H9 (cell line): ENCODE measurements around the gene PPP2R3B. TPM values are rescaled to one million over a fixed set of nuclear protein-coding genes. Genes with fewer than 3 reads are reported as not detected.
"Not testable (repeated sequence)": the region's sequence is repeated elsewhere in the genome, so short reads cannot be mapped to it uniquely, and the experiment has no call there.

ENCODE experiments used
- DNase-seq: peaks from one replicate; pipeline ENCODE4 v3.0.0-alpha.2; 2017
- H2AFZ ChIP-seq: one replicate; pipeline ENCODE4 v1.6.1; 2013; ENCODE audit warnings: mild to moderate bottlenecking, low read length, control low read depth, moderate library complexity
- H2AK5ac ChIP-seq: 2 replicates; pipeline ENCODE4 v1.6.1; 2013; ENCODE audit warnings: low read length, control low read depth, mixed read lengths; ENCODE audit not compliant: insufficient read length
- H2BK120ac ChIP-seq: one replicate; pipeline ENCODE4 v1.6.1; 2013; ENCODE audit warnings: low read depth, mild to moderate bottlenecking, low read length, control low read depth, inconsistent platforms; ENCODE audit not compliant: poor library complexity, severe bottlenecking
- H2BK12ac ChIP-seq: 2 replicates; pipeline ENCODE4 v1.6.1; 2013; ENCODE audit warnings: low read length, control low read depth, mixed read lengths, low read depth; ENCODE audit not compliant: insufficient read length
- H2BK15ac ChIP-seq: 2 replicates; pipeline ENCODE4 v1.6.1; 2013; ENCODE audit warnings: low read depth, low read length, control low read depth
- H2BK20ac ChIP-seq: one replicate; pipeline ENCODE4 v1.6.1; 2013; ENCODE audit warnings: low read depth, mild to moderate bottlenecking, low read length, control low read depth, inconsistent platforms; ENCODE audit not compliant: poor library complexity, severe bottlenecking
- H2BK5ac ChIP-seq: 2 replicates; pipeline ENCODE4 v1.6.1; 2013; ENCODE audit warnings: low read length, control low read depth, mixed read lengths; ENCODE audit not compliant: insufficient read length
- H3K14ac ChIP-seq: 2 replicates; pipeline ENCODE4 v1.6.1; 2013; ENCODE audit warnings: low read length, control low read depth; ENCODE audit not compliant: insufficient read depth
- H3K18ac ChIP-seq: 2 replicates; pipeline ENCODE4 v1.6.1; 2013; ENCODE audit warnings: low read depth, mild to moderate bottlenecking, mixed read lengths, low read length, control low read depth; ENCODE audit not compliant: insufficient read length
- H3K23ac ChIP-seq: 2 replicates; pipeline ENCODE4 v1.6.1; 2013; ENCODE audit warnings: low read length, control low read depth, mixed read lengths, low read depth; ENCODE audit not compliant: insufficient read length
- H3K23me2 ChIP-seq: 2 replicates; pipeline ENCODE4 v1.6.1; 2013; ENCODE audit warnings: low read depth, mild to moderate bottlenecking, mixed read lengths, low read length, control low read depth; ENCODE audit not compliant: insufficient read length, poor library complexity, severe bottlenecking
- H3K27ac ChIP-seq: 2 replicates; pipeline ENCODE4 v1.5.1; 2013; ENCODE audit warnings: low read length, control low read depth, mixed read lengths, low read depth; ENCODE audit not compliant: insufficient read length
- H3K27me3 ChIP-seq: 2 replicates; pipeline ENCODE4 v1.6.1; 2013; ENCODE audit warnings: low read length, control low read depth, inconsistent platforms; ENCODE audit not compliant: insufficient read depth
- H3K4ac ChIP-seq: 2 replicates; pipeline ENCODE4 v1.6.1; 2013; ENCODE audit warnings: low read depth, mild to moderate bottlenecking, control low read depth, inconsistent platforms, low read length, moderate library complexity
- H3K4me1 ChIP-seq: 2 replicates; pipeline ENCODE4 v1.6.1; 2013; ENCODE audit warnings: low read length, control low read depth, inconsistent platforms; ENCODE audit not compliant: insufficient read depth
- H3K4me2 ChIP-seq: 2 replicates; pipeline ENCODE4 v1.6.1; 2013; ENCODE audit warnings: low read length, control low read depth, mixed read lengths; ENCODE audit not compliant: insufficient read length, insufficient read depth
- H3K56ac ChIP-seq: 2 replicates; pipeline ENCODE4 v1.6.1; 2013; ENCODE audit warnings: low read depth, mild to moderate bottlenecking, mixed read lengths, low read length, control low read depth; ENCODE audit not compliant: insufficient read length
- H3K79me1 ChIP-seq: 2 replicates; pipeline ENCODE4 v1.6.1; 2013; ENCODE audit warnings: low read depth, mild to moderate bottlenecking, moderate library complexity, low read length, control low read depth, inconsistent platforms; ENCODE audit not compliant: insufficient read depth, poor library complexity, severe bottlenecking
- H3K79me2 ChIP-seq: 2 replicates; pipeline ENCODE4 v1.6.1; 2013; ENCODE audit warnings: low read length, control low read depth, inconsistent platforms; ENCODE audit not compliant: insufficient read depth
- H3K9ac ChIP-seq: 2 replicates; pipeline ENCODE4 v1.6.1; 2013; ENCODE audit warnings: low read length, control low read depth, mixed read lengths; ENCODE audit not compliant: insufficient read length; ENCODE audit errors: extremely low read depth
- H3K9me3 ChIP-seq: one replicate; pipeline ENCODE4 v1.6.1; 2013; ENCODE audit warnings: low read depth, low read length, inconsistent platforms; ENCODE audit not compliant: control insufficient read depth
- H3T11ph ChIP-seq: one replicate; pipeline ENCODE4 v1.6.1; 2013; ENCODE audit warnings: mild to moderate bottlenecking, low read length, control low read depth, inconsistent platforms
- H4K20me1 ChIP-seq: one replicate; pipeline ENCODE4 v1.6.1; 2013; ENCODE audit not compliant: control insufficient read depth, insufficient read length, insufficient read depth
- H4K5ac ChIP-seq: 2 replicates; pipeline ENCODE4 v1.6.1; 2013; ENCODE audit warnings: low read depth, mild to moderate bottlenecking, mixed read lengths, low read length, control low read depth; ENCODE audit not compliant: insufficient read length
- H4K8ac ChIP-seq: replicated peaks from 2 replicates; pipeline ENCODE4 v1.6.1; 2013; ENCODE audit warnings: low read length, control low read depth, mixed read lengths, low read depth; ENCODE audit not compliant: insufficient read length
- H4K91ac ChIP-seq: 2 replicates; pipeline ENCODE4 v1.6.1; 2013; ENCODE audit warnings: low read depth, mild to moderate bottlenecking, moderate library complexity, mixed read lengths, low read length, control low read depth; ENCODE audit not compliant: insufficient read length
- H3K27ac Mint-ChIP-seq, 3 experiments: 2 replicates in 2 of 3; 3 replicates in 1 of 3; pipeline ENCODE4 v1.8.0; 2020 to 2021; ENCODE audit warnings: mixed read lengths in 3 of 3, mild to moderate bottlenecking in 1 of 3, moderate library complexity in 1 of 3
- H3K27me3 Mint-ChIP-seq: 2 replicates; pipeline ENCODE4 v1.8.0; 2021; ENCODE audit warnings: low read depth, mild to moderate bottlenecking, moderate library complexity, mixed read lengths
- H3K36me3 Mint-ChIP-seq, 3 experiments: 2 replicates in 2 of 3; 3 replicates in 1 of 3; pipeline ENCODE4 v1.8.0; 2020 to 2021; ENCODE audit warnings: low read depth in 3 of 3, mixed read lengths in 3 of 3; ENCODE audit not compliant: insufficient read depth in 1 of 3
- H3K4me1 Mint-ChIP-seq, 2 experiments: 2 replicates each; pipeline ENCODE4 v1.8.0; 2020; ENCODE audit warnings: mixed read lengths in 2 of 2
- H3K4me3 Mint-ChIP-seq, 2 experiments: 2 replicates in 1 of 2; 3 replicates in 1 of 2; pipeline ENCODE4 v1.8.0; 2020 to 2021; ENCODE audit warnings: mild to moderate bottlenecking in 2 of 2, mixed read lengths in 2 of 2, moderate library complexity in 1 of 2
- H3K9me3 Mint-ChIP-seq, 2 experiments: 2 replicates in 1 of 2; 3 replicates in 1 of 2; pipeline ENCODE4 v1.8.0; 2020; ENCODE audit warnings: mild to moderate bottlenecking in 2 of 2, mixed read lengths in 2 of 2, moderate library complexity in 1 of 2
- WGBS: extraction: QIAGEN DNeasy Blood & Tissue Kit; methylation state at CpG from one replicate; pipeline ENCODE4 v1.1.7; 2013; ENCODE audit warnings: missing lambda C conversion rate, low lambda C conversion rate, mixed read lengths; ENCODE audit not compliant: insufficient read length; ENCODE audit errors: extremely low coverage; 5-methylcytosine and 5-hydroxymethylcytosine counted together
- total RNA-seq: library from RNA; stranded (reverse); gene quantifications from 2 replicates; pipeline ENCODE4 v1.2.1, GENCODE V29; 2021
- TF ChIP-seq, protein P1 (sequence below): fragments of 200-600 bp; sonication (generic); conservative IDR thresholded peaks from 3 replicates; pipeline ENCODE4 v1.8.0; 2021; ENCODE audit warnings: antibody characterized with exemption, mild to moderate bottlenecking

Gene PPP2R3B
- total RNA-seq, 1 experiment from 2014 or later: 72.1 TPM

DNA sequence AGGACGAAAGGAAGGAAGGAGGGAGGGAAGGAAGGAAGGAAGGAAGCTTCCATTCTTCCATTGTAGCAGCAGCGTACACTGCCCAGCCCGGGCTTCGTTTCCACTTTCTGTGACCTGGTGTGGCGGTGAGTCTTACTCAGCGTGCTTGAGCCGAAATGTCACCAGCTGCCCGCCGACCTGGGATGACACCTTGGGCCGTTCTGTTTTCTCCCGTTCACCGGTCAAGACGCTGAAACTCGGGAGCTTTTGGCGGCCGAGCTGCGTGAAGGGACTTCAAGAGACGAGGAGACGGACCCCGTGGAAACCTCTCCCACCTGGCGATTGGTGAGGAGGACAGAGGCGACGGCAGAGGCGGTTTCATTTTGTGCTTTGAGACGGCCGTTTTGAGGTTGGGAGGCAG, 47.1 kb upstream of the PPP2R3B start:
- Histone ChIP-seq H4K91ac (no peak overlapping the region), H3K27me3 (no peaks in the 10 kb centered on the region), H2AFZ (no peak overlapping the region), H2AK5ac (no peak overlapping the region), H4K8ac (no peak overlapping the region), H4K5ac (no peak overlapping the region), H2BK15ac (no peak overlapping the region), H3K79me1 (no peaks in the 10 kb centered on the region), H3K4ac (no peak overlapping the region), H3T11ph (no peak overlapping the region), H3K23me2 (no peaks in the 10 kb centered on the region), H4K20me1 (peaks cover 3% of the 10 kb centered on the region), H3K27ac (no peak overlapping the region), H3K18ac (no peak overlapping the region), H3K4me1 (no peaks in the 10 kb centered on the region), H2BK12ac (no peak overlapping the region), H2BK120ac (no peak overlapping the region), H3K4me2 (no peak overlapping the region), H3K9me3 (no peaks in the 10 kb centered on the region), H3K9ac (no peak overlapping the region), H2BK20ac (no peak overlapping the region), H3K14ac (no peak overlapping the region), H3K56ac (no peak overlapping the region), H3K79me2 (no peaks in the 10 kb centered on the region), H3K23ac (no peak overlapping the region), H2BK5ac (no peak overlapping the region)
- peak overlapping the region in 1 of 3 experiments; percentile 95; a peak in 2 of 7 replicates for H3K27ac Mint-ChIP-seq
- peaks cover 2 to 4% of the 10 kb centered on the region in 2 experiments; a peak in 4 of 5 replicates for H3K9me3 Mint-ChIP-seq
- 100% methylated on average over 1 of the region's 26 CpGs for WGBS
- H3K36me3 Mint-ChIP-seq: peaks cover 0 to 3% (median 0%) of the 10 kb centered on the region in 3 experiments; a peak in 1 of 7 replicates
- TF ChIP-seq, protein P1, sequence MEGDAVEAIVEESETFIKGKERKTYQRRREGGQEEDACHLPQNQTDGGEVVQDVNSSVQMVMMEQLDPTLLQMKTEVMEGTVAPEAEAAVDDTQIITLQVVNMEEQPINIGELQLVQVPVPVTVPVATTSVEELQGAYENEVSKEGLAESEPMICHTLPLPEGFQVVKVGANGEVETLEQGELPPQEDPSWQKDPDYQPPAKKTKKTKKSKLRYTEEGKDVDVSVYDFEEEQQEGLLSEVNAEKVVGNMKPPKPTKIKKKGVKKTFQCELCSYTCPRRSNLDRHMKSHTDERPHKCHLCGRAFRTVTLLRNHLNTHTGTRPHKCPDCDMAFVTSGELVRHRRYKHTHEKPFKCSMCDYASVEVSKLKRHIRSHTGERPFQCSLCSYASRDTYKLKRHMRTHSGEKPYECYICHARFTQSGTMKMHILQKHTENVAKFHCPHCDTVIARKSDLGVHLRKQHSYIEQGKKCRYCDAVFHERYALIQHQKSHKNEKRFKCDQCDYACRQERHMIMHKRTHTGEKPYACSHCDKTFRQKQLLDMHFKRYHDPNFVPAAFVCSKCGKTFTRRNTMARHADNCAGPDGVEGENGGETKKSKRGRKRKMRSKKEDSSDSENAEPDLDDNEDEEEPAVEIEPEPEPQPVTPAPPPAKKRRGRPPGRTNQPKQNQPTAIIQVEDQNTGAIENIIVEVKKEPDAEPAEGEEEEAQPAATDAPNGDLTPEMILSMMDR: no peak
- no peak overlapping the region for H3K4me3 Mint-ChIP-seq
- H3K4me1 Mint-ChIP-seq: peaks cover 8 to 10% of the 10 kb centered on the region in 2 experiments
- H3K27me3 Mint-ChIP-seq: peaks cover 39% of the 10 kb centered on the region
- no peak for DNase-seq

DNA sequence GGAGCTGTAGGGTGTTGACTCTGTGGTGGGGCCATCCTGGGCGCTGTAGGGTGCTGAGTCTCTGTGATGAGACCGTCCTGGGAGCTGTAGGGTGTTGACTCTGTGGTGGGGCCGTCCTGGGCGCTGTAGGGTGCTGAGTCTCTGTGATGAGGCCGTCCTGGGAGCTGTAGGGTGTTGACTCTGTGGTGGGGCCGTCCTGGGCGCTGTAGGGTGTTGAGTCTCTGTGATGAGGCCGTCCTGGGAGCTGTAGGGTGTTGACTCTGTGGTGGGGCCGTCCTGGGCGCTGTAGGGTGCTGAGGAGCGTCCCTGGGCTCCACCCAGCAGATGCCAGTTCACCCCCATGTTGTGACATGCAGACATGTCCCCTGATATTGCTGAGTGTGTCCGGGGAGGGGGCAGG, 46.0 kb upstream of the PPP2R3B start:
- DNase-seq, H3K14ac ChIP-seq, H3K79me2 ChIP-seq, H4K8ac ChIP-seq, H3K36me3 Mint-ChIP-seq, H3K4me1 ChIP-seq, H2BK20ac ChIP-seq, H3K27ac ChIP-seq, H2BK15ac ChIP-seq, H2BK5ac ChIP-seq, H3K56ac ChIP-seq, H2AFZ ChIP-seq, H4K20me1 ChIP-seq, H3K23ac ChIP-seq, H3K18ac ChIP-seq, H3K27ac Mint-ChIP-seq, H3K9me3 ChIP-seq, H2BK120ac ChIP-seq, H3K27me3 ChIP-seq, H2AK5ac ChIP-seq, H3T11ph ChIP-seq, H3K4me2 ChIP-seq, H3K9ac ChIP-seq, H3K4ac ChIP-seq, H3K9me3 Mint-ChIP-seq, H3K79me1 ChIP-seq, H3K4me3 Mint-ChIP-seq, H4K5ac ChIP-seq, H3K23me2 ChIP-seq, H2BK12ac ChIP-seq: not testable (repeated sequence)
- Mint-ChIP-seq H3K4me1 (peaks cover 6 to 15% of the 10 kb centered on the region in 2 experiments), H3K27me3 (peaks cover 50% of the 10 kb centered on the region)
- H4K91ac ChIP-seq: peak overlapping the region; percentile 80
- WGBS: no CpG with 5 or more reads among the region's 12 CpGs
